Mesothelial cell of epicardium (in vitro differentiated cells): Measurements from ENCODE around the gene RHOA. TPM values are rescaled to one million over a fixed set of nuclear protein-coding genes. Genes with fewer than 3 reads are reported as not detected.
"Not testable (repeated sequence)": the region's sequence is repeated elsewhere in the genome, so short reads cannot be mapped to it uniquely, and the experiment has no call there.

Experiments used
- DNase-seq, 2 experiments: peaks; one replicate each; pipeline ENCODE4 v3.0.0; 2021; ENCODE audit warnings: low spot score in 2 of 2; ENCODE audit not compliant: unreplicated experiment in 2 of 2
- H3K27ac Mint-ChIP-seq: 2 replicates; pipeline ENCODE4 v1.8.0; 2021; ENCODE audit warnings: mixed read lengths
- H3K27me3 Mint-ChIP-seq: 2 replicates; pipeline ENCODE4 v1.8.0; 2021; ENCODE audit warnings: low read depth, mixed read lengths
- H3K36me3 Mint-ChIP-seq: 2 replicates; pipeline ENCODE4 v1.8.0; 2021; ENCODE audit warnings: mixed read lengths
- H3K4me1 Mint-ChIP-seq: 2 replicates; pipeline ENCODE4 v1.8.0; 2021; ENCODE audit warnings: mixed read lengths
- H3K4me3 Mint-ChIP-seq: 2 replicates; pipeline ENCODE4 v1.8.0; 2021; ENCODE audit warnings: mild to moderate bottlenecking, moderate library complexity, mixed read lengths
- H3K9me3 Mint-ChIP-seq: 2 replicates; pipeline ENCODE4 v1.8.0; 2021; ENCODE audit warnings: mixed read lengths
- total RNA-seq: library from RNA; stranded (reverse); gene quantifications from 3 replicates; pipeline ENCODE4 v1.2.1, GENCODE V29; 2021
- TF ChIP-seq, protein P1 (sequence below): fragments of 200-600 bp; sonication (generic); IDR thresholded peaks from one replicate; pipeline ENCODE4 v1.5.0; 2021; ENCODE audit warnings: antibody characterized with exemption; ENCODE audit not compliant: unreplicated experiment

Gene RHOA
- total RNA-seq, 1 donor from 2014 or later, result 248 TPM

DNA sequence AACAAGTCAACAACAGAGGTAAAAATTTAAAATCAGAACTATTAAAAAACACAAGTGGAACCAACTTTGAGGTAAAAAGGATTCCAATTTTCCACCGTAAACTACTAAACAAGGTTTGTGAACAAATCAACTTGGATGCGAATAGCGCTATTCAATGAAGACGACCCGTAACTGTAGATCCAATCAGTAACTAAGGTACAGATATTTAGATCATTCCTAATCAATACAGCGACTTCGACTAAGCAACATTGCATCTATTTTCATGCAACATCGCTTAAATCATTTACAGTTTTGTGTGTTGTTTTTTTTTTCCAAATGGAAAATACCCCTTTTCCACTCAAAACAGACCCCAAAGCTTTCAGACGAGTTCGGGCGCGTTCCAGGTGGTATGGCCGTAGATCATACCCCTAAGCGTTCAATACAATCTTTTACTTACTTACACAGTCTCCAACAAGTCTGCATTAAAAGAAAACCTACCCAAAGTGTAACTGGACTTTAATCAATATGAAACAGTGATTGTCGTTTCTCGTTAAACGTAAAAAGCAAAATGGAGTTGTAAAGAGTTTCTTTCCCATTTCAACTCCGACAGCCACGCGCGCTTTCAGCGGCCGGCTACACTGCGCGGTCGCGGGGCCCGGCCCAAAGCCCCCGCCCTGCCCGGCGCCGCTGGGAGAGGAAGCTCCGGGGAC is 786 bp downstream of the RHOA start:
- Mint-ChIP-seq H3K9me3 (no peaks in the 10 kb centered on the region), H3K4me1 (peaks cover 41% of the 10 kb centered on the region), H3K27me3 (no peaks in the 10 kb centered on the region), H3K27ac (peak overlapping the region; percentile 97), H3K36me3 (no peaks in the 10 kb centered on the region), H3K4me3 (peak overlapping the region; percentile 92)
- no peak for DNase-seq
- TF ChIP-seq, protein P1, sequence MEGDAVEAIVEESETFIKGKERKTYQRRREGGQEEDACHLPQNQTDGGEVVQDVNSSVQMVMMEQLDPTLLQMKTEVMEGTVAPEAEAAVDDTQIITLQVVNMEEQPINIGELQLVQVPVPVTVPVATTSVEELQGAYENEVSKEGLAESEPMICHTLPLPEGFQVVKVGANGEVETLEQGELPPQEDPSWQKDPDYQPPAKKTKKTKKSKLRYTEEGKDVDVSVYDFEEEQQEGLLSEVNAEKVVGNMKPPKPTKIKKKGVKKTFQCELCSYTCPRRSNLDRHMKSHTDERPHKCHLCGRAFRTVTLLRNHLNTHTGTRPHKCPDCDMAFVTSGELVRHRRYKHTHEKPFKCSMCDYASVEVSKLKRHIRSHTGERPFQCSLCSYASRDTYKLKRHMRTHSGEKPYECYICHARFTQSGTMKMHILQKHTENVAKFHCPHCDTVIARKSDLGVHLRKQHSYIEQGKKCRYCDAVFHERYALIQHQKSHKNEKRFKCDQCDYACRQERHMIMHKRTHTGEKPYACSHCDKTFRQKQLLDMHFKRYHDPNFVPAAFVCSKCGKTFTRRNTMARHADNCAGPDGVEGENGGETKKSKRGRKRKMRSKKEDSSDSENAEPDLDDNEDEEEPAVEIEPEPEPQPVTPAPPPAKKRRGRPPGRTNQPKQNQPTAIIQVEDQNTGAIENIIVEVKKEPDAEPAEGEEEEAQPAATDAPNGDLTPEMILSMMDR, result no peak

DNA sequence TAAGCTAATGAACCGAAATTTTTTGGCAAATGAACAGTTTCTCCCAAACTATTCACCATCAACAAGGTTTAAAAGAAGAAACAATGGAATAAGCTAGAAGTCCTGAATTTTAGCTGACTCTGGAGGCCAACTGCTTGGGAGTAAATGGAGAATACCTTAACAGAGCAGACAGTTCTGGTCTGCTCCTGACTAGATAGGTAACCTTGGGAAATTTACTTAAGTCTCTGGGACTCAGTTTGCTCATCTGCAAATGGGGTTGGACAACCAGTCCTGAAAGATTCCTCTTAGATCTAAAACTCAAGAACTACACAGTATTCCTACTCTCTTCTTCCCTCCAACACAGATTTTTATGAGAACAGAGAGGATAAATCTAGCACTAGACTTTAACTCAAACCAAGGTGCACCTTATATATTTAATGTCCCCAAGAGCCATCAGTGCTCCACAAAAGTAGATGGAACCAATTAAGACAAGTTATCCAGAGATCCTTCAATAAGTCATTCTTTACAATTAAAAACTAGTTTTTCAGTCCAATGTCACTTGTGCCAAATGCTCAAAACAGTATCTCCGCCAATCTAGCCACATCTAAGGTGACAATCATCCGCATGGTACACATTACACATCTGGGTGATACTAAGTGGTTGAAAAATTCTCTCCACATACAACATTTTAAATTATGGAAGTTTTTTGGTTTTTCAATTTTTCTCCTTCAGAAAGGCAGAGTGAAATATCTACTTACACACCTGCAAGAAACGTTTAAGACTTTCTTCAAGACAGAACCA is 1.5 kb downstream of the RHOA start:
- H3K27ac Mint-ChIP-seq, result peak overlapping the region; percentile 97
- TF ChIP-seq, protein P1, result no peak
- peaks cover 42% of the 10 kb centered on the region for H3K4me1 Mint-ChIP-seq
- no peak for DNase-seq
- no peaks in the 10 kb centered on the region for H3K36me3 Mint-ChIP-seq
- H3K4me3 Mint-ChIP-seq, result peak overlapping the region; percentile 92
- no peaks in the 10 kb centered on the region for H3K9me3 Mint-ChIP-seq
- no peaks in the 10 kb centered on the region for H3K27me3 Mint-ChIP-seq

DNA sequence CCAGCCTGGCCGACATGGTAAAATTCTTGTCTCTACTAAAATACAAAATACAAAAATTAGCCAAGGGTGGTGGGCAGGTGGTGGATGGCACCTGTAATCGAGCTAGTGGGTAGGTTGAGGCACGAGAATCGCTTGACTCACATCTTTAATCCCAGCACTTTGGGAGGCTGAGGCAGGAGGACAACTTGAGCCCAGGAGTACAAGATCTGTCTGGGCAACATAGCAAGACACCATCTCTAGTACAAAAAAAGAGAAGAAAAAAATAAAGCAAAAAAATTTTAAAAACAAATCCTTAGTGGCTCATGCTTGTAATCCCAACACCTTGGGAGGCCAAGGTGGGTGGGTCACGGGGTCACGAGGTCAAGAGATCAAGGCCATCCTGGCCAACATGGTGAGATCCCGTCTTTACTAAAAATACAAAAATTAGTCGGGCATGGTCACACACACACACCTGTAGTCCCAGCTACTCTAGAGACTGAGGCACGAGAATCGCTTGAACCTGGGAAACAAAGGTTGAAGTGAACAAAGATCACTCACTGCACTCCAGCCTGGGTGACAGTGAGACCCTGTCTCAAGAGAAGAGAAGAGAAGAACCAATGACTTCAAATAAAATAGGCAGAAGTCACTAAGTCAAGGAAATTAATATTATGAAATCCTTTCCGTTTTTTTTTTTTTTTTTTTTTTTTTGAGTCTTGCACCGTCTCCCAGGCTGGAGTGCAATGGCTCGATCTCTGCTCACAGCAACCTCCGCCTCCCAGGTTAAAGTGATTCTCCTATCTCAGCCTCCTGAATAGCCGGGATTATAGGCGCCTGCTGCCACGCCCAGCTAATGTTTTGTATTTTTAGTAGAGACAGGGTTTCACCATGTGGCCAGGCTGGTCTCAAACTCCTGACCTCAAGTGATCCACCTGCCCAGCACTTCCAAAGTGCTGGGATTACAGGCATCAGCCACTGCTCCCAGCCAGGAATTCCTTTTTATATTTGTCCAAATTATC is 4.9 kb downstream of the RHOA start:
- Mint-ChIP-seq H3K4me1 (peaks cover 34% of the 10 kb centered on the region), H3K36me3 (peaks cover 6% of the 10 kb centered on the region)

DNA sequence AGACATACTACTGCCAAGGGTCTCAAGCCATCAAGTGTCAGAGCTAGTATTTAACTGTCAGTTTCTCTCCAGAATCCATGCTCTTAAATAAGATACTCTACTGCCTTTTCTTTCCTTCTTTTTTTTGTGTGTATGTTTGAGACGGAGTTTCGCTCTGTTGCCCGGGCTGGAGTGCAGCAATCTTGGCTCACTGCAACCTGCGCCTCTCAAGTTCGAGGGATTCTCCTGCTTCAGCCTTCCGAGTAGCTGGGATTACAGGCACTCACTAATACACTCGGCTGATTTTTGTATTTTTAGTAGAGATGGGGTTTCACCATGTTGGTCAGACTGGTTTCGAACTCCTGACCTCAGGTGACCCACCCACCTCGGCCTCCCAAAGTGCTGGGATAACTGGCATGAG is 6.2 kb downstream of the RHOA start:
- not testable (repeated sequence) for H3K36me3 Mint-ChIP-seq, H3K27me3 Mint-ChIP-seq, H3K9me3 Mint-ChIP-seq, H3K4me3 Mint-ChIP-seq, DNase-seq
- Mint-ChIP-seq H3K27ac (peak overlapping the region; percentile 35), H3K4me1 (peaks cover 31% of the 10 kb centered on the region)

More for the DNA sequence above, 4.9 kb downstream of the RHOA start:
- Mint-ChIP-seq H3K27ac (peak overlapping the region; percentile 67), H3K27me3 (no peaks in the 10 kb centered on the region), H3K4me3 (no peak overlapping the region), H3K9me3 (no peaks in the 10 kb centered on the region)
- TF ChIP-seq, protein P1, result no peak
- no peak for DNase-seq

DNA sequence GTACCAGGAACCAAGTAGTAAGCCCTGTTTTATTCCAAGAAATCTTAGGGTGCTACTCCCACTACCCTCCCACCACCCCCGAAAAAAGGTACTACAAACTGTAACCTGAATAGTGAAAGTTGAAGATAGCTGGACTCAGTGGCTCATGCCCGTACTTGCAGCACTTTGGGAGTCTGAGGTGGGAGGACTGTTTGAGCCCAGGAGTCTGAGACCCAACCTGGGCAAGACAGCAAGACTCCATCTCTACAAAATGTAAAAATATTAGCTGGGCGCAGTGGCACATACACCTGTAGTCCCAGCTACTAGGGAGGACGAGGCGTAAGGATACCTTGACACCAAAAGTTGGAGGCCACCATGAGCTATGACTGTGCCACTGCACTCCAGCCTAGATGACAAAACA is 7.9 kb downstream of the RHOA start:
- Mint-ChIP-seq H3K36me3 (peaks cover 6% of the 10 kb centered on the region), H3K27me3 (no peaks in the 10 kb centered on the region), H3K9me3 (no peaks in the 10 kb centered on the region), H3K4me3 (no peak overlapping the region), H3K27ac (no peak overlapping the region), H3K4me1 (peaks cover 22% of the 10 kb centered on the region)
- no peak for DNase-seq
- TF ChIP-seq, protein P1, result no peak
